ENCODE data around the gene RECK.

DNA sequence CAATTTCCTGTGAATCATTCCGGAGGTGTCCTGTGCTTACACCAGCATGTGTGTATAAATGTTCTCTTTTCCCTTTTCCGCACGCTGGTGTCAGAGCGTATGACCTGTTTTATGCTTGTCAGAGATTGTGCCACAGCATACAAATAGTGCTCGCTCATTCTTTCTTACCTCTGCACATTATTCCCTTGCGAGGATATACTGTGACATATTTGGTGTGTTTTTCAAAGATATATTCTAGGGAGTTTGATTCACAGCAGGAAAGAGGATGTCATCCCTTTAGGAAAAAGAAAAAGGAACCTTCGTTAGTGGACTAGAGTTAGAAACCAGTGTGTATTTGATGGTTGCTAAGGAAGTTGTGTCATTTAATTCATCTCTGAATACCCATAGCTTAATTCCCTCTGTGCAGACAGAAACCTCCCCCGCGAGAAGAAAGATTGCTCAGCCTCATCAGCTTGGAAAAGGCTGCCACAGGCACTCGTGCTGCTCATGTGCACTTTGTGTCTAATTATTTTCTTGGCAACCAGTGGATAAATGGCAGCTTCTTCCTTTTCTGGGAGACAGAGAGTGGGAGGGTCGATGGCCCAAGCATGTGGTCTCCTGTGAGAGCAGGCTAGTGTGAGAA, 117.7 kb downstream of the RECK start:
- TF ChIP-seq, protein P1, sequence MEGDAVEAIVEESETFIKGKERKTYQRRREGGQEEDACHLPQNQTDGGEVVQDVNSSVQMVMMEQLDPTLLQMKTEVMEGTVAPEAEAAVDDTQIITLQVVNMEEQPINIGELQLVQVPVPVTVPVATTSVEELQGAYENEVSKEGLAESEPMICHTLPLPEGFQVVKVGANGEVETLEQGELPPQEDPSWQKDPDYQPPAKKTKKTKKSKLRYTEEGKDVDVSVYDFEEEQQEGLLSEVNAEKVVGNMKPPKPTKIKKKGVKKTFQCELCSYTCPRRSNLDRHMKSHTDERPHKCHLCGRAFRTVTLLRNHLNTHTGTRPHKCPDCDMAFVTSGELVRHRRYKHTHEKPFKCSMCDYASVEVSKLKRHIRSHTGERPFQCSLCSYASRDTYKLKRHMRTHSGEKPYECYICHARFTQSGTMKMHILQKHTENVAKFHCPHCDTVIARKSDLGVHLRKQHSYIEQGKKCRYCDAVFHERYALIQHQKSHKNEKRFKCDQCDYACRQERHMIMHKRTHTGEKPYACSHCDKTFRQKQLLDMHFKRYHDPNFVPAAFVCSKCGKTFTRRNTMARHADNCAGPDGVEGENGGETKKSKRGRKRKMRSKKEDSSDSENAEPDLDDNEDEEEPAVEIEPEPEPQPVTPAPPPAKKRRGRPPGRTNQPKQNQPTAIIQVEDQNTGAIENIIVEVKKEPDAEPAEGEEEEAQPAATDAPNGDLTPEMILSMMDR (IDR thresholded peaks at IDR 0.05), result no peak
- no peak for TF ChIP-seq SIN3A (IDR thresholded peaks at IDR 0.05; ENCODE audit: borderline replicate concordance, insufficient read depth, low read depth, low read length)
